GM12878 (cell line): ENCODE data around the gene EPHA4. TPM values are rescaled to one million over a fixed set of nuclear protein-coding genes. Genes with fewer than 3 reads are reported as not detected.

Experiments used
- ATAC-seq: fragments of 200-7000 bp; cut with Tn5 transposase; 3 replicates; pipeline ENCODE4 v1.9.1; 2020; ENCODE audit warnings: mild to moderate bottlenecking, moderate library complexity
- BruUV-seq: library from RNA; stranded (reverse); fragments of 400-500 nt; replicated peaks from 2 replicates; lab custom pipeline; 2021; lab: Mats Ljungman, UMichigan
- CTCF ChIA-PET: fragments of 300-600 bp; sonication (Branson Sonifier 250); formaldehyde crosslinking; extraction: SDS; loops from one replicate; lab custom pipeline; 2021; ENCODE audit warnings: inconsistent platforms; lab: Yijun Ruan, JAX
- POLR2A ChIA-PET: fragments of 350-600 bp; formaldehyde crosslinking; extraction: SDS; loops from one replicate; lab custom pipeline; 2021; ENCODE audit warnings: inconsistent platforms; lab: Charles Lee
- RAD21 ChIA-PET: fragments of 300-600 bp; sonication (Branson Sonifier 250); formaldehyde crosslinking; loops from one replicate; lab custom pipeline; 2023; ENCODE audit warnings: antibody characterized with exemption; ENCODE audit not compliant: unreplicated experiment; lab: Charles Lee
- SMC1A ChIA-PET: fragments of 300-600 bp; sonication (Branson Sonifier 250); formaldehyde crosslinking; loops from one replicate; lab custom pipeline; 2023; ENCODE audit not compliant: unreplicated experiment, uncharacterized antibody; lab: Charles Lee
- DNase-seq: peaks from one replicate; pipeline ENCODE4 v3.0.0-alpha.2; 2011; ENCODE audit warnings: low read depth, low spot score
- FAIRE-seq: peaks from 3 replicates; lab custom pipeline; 2011; peaks lifted over from hg19 to GRCh38; lab: Jason Lieb, UNC
- H2AFZ ChIP-seq: 2 replicates; pipeline ENCODE4 v1.6.0; 2011; ENCODE audit warnings: low read depth, low read length, control low read depth; ENCODE audit not compliant: control insufficient read depth
- H3K27ac ChIP-seq: 2 replicates; pipeline ENCODE4 v1.5.1; 2011; ENCODE audit warnings: control low read depth; ENCODE audit not compliant: control insufficient read depth, insufficient read depth
- H3K27me3 ChIP-seq, 2 experiments: replicated peaks in 1 of 2; 2 replicates each; pipeline versions ENCODE4 v1.6.0 to v1.6.1; 2011; ENCODE audit warnings: low read length in 1 of 2; ENCODE audit not compliant: control insufficient read depth in 2 of 2, insufficient read depth in 2 of 2
- H3K36me3 ChIP-seq, 2 experiments: 2 replicates each; pipeline ENCODE4 v1.5.1; 2011; ENCODE audit warnings: low read length in 1 of 2; ENCODE audit not compliant: control insufficient read depth in 2 of 2, insufficient read depth in 2 of 2
- H3K4me1 ChIP-seq: 2 replicates; pipeline ENCODE4 v1.6.1; 2011; ENCODE audit warnings: mild to moderate bottlenecking, low read length, moderate library complexity, mixed read lengths; ENCODE audit not compliant: control insufficient read depth, insufficient read depth
- H3K4me2 ChIP-seq: 2 replicates; pipeline ENCODE4 v1.6.0; 2011; ENCODE audit warnings: control low read depth; ENCODE audit not compliant: control insufficient read depth, insufficient read depth
- H3K4me3 ChIP-seq: fragments of 200-600 bp; sonication (generic); 2 replicates; pipeline ENCODE4 v1.5.1; 2016
- H3K79me2 ChIP-seq: 2 replicates; pipeline ENCODE4 v1.6.0; 2011; ENCODE audit warnings: low read length; ENCODE audit not compliant: control insufficient read depth, insufficient read depth
- H3K9ac ChIP-seq: 2 replicates; pipeline ENCODE4 v1.8.0; 2011; ENCODE audit warnings: low read length, control low read depth, mixed read lengths; ENCODE audit not compliant: control insufficient read depth, insufficient read depth
- H3K9me3 ChIP-seq: replicated peaks from 3 replicates; pipeline ENCODE4 v1.5.1; 2011; ENCODE audit warnings: mild to moderate bottlenecking, low read length; ENCODE audit not compliant: control insufficient read depth, insufficient read depth
- H4K20me1 ChIP-seq: 2 replicates; pipeline ENCODE4 v1.6.0; 2011; ENCODE audit not compliant: control insufficient read depth, insufficient read depth
- ATF7 ChIP-seq: fragments of 450-650 bp; IDR thresholded peaks from 2 replicates; pipeline ENCODE4 v1.6.1; 2016; ENCODE audit warnings: low read depth, mild to moderate bottlenecking
- BACH1 ChIP-seq: fragments of 450-650 bp; IDR thresholded peaks from 2 replicates; pipeline ENCODE4 v1.6.1; 2017; ENCODE audit warnings: mild to moderate bottlenecking, borderline replicate concordance
- BMI1 ChIP-seq: fragments of 450-650 bp; IDR thresholded peaks from 2 replicates; pipeline ENCODE4 v1.6.1; 2016; ENCODE audit warnings: mild to moderate bottlenecking, moderate library complexity, borderline replicate concordance
- HDAC6 ChIP-seq: fragments of 200-600 bp; sonication (generic); IDR thresholded peaks from one replicate; pipeline ENCODE4 v1.8.0; 2017; ENCODE audit warnings: antibody characterized with exemption; ENCODE audit not compliant: unreplicated experiment
- NFXL1 ChIP-seq: fragments of 450-650 bp; IDR thresholded peaks from 2 replicates; pipeline ENCODE4 v1.6.1; 2017; ENCODE audit warnings: antibody characterized with exemption, mild to moderate bottlenecking, borderline replicate concordance
- PML ChIP-seq: IDR thresholded peaks from 2 replicates; pipeline ENCODE4 v1.6.1; 2012; ENCODE audit warnings: low read length, inconsistent platforms
- POLR2AphosphoS5 ChIP-seq: IDR thresholded peaks from 2 replicates; pipeline ENCODE4 v1.6.1; 2011; ENCODE audit warnings: mild to moderate bottlenecking, low read length, inconsistent platforms
- RFX5 ChIP-seq: IDR thresholded peaks from 2 replicates; pipeline ENCODE4 v1.6.1; 2011; ENCODE audit warnings: low read depth, low read length, improper control_type of control experiment
- SPI1 ChIP-seq: IDR thresholded peaks from 2 replicates; pipeline ENCODE4 v1.6.1; 2011; ENCODE audit warnings: low read depth, mild to moderate bottlenecking, low read length, moderate library complexity, borderline replicate concordance; ENCODE audit not compliant: insufficient read depth
- WGBS: methylation state at CpG from one replicate; pipeline ENCODE4 v1.1.6; 2016; ENCODE audit warnings: low lambda C conversion rate; ENCODE audit not compliant: insufficient replicate concordance, insufficient coverage; ENCODE audit errors: missing lambda C conversion rate; 5-methylcytosine and 5-hydroxymethylcytosine counted together
- in situ Hi-C: fragments of 300-500 bp; cut with MboI; formaldehyde crosslinking; loops from 9 replicates; pipeline ENCODE4 v1.14.3; 2018; ENCODE audit warnings: mixed read lengths
- intact Hi-C: fragments of 100-400 bp; cut with micrococcal nuclease; formaldehyde crosslinking; loops from one replicate; pipeline ENCODE4 v1.14.2; 2022; ENCODE audit not compliant: unreplicated experiment
- polyA plus RNA-seq, 11 experiments: library from polyadenylated mRNA; depleted of rRNA in 4 of 11; unstranded in 6 of 11; stranded (reverse) in 5 of 11; fragments of >200 nt; fragmentation: Nextera tagmentation in 4 of 11; fragmentation: Illumina TruSeq in 1 of 11; extraction: Ambion mirVana in 4 of 11; extraction: Trizol in 1 of 11; gene quantifications; 1 replicate in 1 of 11; 2 replicates in 10 of 11; pipeline versions ENCODE4 v1.2.1 to v1.2.3, GENCODE V29; 2011 to 2016; ENCODE audit warnings: inconsistent platforms in 2 of 11, missing spikeins in 2 of 11, low read depth in 1 of 11
- total RNA-seq, 4 experiments: library from RNA; depleted of rRNA in 3 of 4; stranded (reverse); fragments of >200 nt in 3 of 4; fragmentation: Illumina TruSeq in 1 of 4; extraction: Trizol in 1 of 4; gene quantifications; 2 replicates each; pipeline versions ENCODE4 v1.2.1 to v1.2.3, GENCODE V29; 2013 to 2021
- TF ChIP-seq, protein P1 (sequence below): IDR thresholded peaks from 2 replicates; pipeline ENCODE4 v1.6.1; 2011; ENCODE audit warnings: low read depth, mild to moderate bottlenecking, low read length, moderate library complexity, borderline replicate concordance; ENCODE audit errors: extremely low read depth
- TF ChIP-seq, protein P2 (sequence below): fragments of 450-650 bp; IDR thresholded peaks from 2 replicates; pipeline ENCODE4 v1.6.1; 2017; ENCODE audit warnings: low read depth, mild to moderate bottlenecking, moderate library complexity
- TF ChIP-seq, protein P3 (sequence below): fragments of 450-650 bp; IDR thresholded peaks from 2 replicates; pipeline ENCODE4 v1.6.1; 2016; ENCODE audit warnings: mild to moderate bottlenecking
- TF ChIP-seq, protein P4 (sequence below): IDR thresholded peaks from 2 replicates; pipeline ENCODE4 v1.6.1; 2012; ENCODE audit warnings: low read length, inconsistent platforms

EPHA4 gene
- total and polyA plus RNA-seq, 10 of the 15 experiments (the other 5 are each of a cell fraction or from before 2014, with no cell fraction given): 0.06 to 1.5 (median 0.33) TPM; not detected in 1

DNA sequence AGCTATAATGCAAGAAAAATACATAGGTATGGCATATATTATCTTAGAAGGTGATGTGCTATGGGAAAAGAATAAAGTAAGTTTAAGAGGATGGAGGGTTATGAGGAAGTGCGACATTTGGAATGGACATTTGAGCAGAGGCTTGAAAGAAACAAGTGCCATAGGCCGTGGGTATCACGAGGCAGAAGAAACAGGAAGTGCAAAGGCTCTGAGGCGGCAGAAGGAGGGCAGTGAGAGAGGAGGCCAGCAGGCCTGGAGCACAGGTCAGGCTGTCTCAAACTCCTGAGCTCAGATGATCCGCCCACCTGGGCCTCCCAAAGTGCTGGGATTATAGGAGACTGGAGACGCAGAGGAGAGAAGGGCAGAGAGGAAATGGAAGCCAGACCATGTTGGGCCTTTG lies 40.7 kb upstream of the EPHA4 start:
- Histone ChIP-seq H3K9me3 (no peaks in the 10 kb centered on the region), H3K27me3 (no peaks in the 10 kb centered on the region), H3K79me2 (no peaks in the 10 kb centered on the region), H3K9ac (no peak overlapping the region), H3K27ac (no peak overlapping the region), H4K20me1 (no peaks in the 10 kb centered on the region), H2AFZ (no peak overlapping the region), H3K36me3 (no peaks in the 10 kb centered on the region), H3K4me2 (no peak overlapping the region), H3K4me1 (no peaks in the 10 kb centered on the region), H3K4me3 (no peak overlapping the region)
- DNase-seq: no peak
- TF ChIP-seq SPI1 (peak; percentile 40; the same call in 1 of the 2 replicates), POLR2AphosphoS5 (no peak)
- POLR2A ChIA-PET: no interaction called here
- FAIRE-seq: no peak
- BruUV-seq: no TSS peak
- in situ Hi-C loops (no loop called here), intact Hi-C loops (no loop called here)
- SMC1A ChIA-PET: no interaction called here
- peak; percentile 47 for ATAC-seq
- 24% methylated on average over 5 of the region's 6 CpGs for WGBS
- RAD21 ChIA-PET: interaction anchor here (0.7 kb wide), 1 partner anchor 35 kb away, joined by 4 read pairs; no protein-coding TSS in a partner anchor
- CTCF ChIA-PET: no interaction called here

DNA sequence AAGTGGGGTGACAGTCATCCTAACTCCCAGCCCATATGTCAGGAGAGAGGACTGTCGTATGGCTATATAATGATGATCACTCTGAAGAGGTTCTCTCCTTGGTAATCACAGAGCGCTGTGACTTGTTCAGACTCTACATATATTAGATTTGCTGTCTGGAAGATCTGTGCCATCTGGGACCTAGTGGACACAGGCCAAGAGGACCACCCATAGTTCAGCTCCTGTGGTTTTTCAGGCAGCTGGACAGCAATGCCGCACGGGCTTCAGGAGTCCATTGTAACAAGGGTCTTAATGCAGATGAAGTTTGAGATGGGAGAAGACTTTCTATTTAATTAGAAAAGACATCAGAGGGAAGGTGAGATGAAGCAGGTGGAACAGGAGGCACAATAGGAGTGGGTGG lies 40.1 kb upstream of the EPHA4 start:
- BruUV-seq: no TSS peak
- no peak overlapping the region for H3K9ac ChIP-seq
- H2AFZ ChIP-seq: no peak overlapping the region
- 58% methylated on average over 4 of the region's 4 CpGs for WGBS
- H3K27me3 ChIP-seq: no peaks in the 10 kb centered on the region
- H3K4me1 ChIP-seq: no peaks in the 10 kb centered on the region
- no peak overlapping the region for H3K4me3 ChIP-seq
- H3K79me2 ChIP-seq: no peaks in the 10 kb centered on the region
- no peak for DNase-seq
- H4K20me1 ChIP-seq: no peaks in the 10 kb centered on the region
- intact Hi-C loops: no loop called here
- no peaks in the 10 kb centered on the region for H3K9me3 ChIP-seq
- FAIRE-seq: no peak
- no peak for ATAC-seq
- in situ Hi-C loops: no loop called here
- no peak overlapping the region for H3K4me2 ChIP-seq
- H3K27ac ChIP-seq: no peak overlapping the region
- POLR2A ChIA-PET: no interaction called here
- CTCF ChIA-PET: no interaction called here
- H3K36me3 ChIP-seq: no peaks in the 10 kb centered on the region
- RAD21 ChIA-PET: no interaction called here
- SMC1A ChIA-PET: no interaction called here
- TF ChIP-seq, protein P1, sequence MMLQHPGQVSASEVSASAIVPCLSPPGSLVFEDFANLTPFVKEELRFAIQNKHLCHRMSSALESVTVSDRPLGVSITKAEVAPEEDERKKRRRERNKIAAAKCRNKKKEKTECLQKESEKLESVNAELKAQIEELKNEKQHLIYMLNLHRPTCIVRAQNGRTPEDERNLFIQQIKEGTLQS: no peak
- TF ChIP-seq BACH1: no peak
- no peak for TF ChIP-seq ATF7
- TF ChIP-seq, protein P2, sequence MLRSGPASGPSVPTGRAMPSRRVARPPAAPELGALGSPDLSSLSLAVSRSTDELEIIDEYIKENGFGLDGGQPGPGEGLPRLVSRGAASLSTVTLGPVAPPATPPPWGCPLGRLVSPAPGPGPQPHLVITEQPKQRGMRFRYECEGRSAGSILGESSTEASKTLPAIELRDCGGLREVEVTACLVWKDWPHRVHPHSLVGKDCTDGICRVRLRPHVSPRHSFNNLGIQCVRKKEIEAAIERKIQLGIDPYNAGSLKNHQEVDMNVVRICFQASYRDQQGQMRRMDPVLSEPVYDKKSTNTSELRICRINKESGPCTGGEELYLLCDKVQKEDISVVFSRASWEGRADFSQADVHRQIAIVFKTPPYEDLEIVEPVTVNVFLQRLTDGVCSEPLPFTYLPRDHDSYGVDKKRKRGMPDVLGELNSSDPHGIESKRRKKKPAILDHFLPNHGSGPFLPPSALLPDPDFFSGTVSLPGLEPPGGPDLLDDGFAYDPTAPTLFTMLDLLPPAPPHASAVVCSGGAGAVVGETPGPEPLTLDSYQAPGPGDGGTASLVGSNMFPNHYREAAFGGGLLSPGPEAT: no peak
- TF ChIP-seq, protein P3, sequence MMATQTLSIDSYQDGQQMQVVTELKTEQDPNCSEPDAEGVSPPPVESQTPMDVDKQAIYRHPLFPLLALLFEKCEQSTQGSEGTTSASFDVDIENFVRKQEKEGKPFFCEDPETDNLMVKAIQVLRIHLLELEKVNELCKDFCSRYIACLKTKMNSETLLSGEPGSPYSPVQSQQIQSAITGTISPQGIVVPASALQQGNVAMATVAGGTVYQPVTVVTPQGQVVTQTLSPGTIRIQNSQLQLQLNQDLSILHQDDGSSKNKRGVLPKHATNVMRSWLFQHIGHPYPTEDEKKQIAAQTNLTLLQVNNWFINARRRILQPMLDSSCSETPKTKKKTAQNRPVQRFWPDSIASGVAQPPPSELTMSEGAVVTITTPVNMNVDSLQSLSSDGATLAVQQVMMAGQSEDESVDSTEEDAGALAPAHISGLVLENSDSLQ: no peak
- no peak for TF ChIP-seq NFXL1
- TF ChIP-seq BMI1: no peak
- no peak for TF ChIP-seq HDAC6
- no peak for TF ChIP-seq PML
- TF ChIP-seq RFX5: no peak
- TF ChIP-seq, protein P4, sequence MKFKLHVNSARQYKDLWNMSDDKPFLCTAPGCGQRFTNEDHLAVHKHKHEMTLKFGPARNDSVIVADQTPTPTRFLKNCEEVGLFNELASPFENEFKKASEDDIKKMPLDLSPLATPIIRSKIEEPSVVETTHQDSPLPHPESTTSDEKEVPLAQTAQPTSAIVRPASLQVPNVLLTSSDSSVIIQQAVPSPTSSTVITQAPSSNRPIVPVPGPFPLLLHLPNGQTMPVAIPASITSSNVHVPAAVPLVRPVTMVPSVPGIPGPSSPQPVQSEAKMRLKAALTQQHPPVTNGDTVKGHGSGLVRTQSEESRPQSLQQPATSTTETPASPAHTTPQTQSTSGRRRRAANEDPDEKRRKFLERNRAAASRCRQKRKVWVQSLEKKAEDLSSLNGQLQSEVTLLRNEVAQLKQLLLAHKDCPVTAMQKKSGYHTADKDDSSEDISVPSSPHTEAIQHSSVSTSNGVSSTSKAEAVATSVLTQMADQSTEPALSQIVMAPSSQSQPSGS: no peak
